Astrocyte (in vitro differentiated cells and primary cell): Measurements from ENCODE around the gene APCS.

ENCODE experiments used
- CTCF ChIP-seq: IDR thresholded peaks from 2 replicates; pipeline ENCODE4 v1.5.1; 2011; ENCODE audit warnings: low read depth, mild to moderate bottlenecking, inconsistent platforms, low read length, moderate library complexity; ENCODE audit not compliant: insufficient read depth
- EZH2 ChIP-seq: IDR thresholded peaks from 2 replicates; pipeline ENCODE4 v1.6.1; 2012; ENCODE audit warnings: mild to moderate bottlenecking, low read length, inconsistent platforms; ENCODE audit not compliant: insufficient read depth

DNA sequence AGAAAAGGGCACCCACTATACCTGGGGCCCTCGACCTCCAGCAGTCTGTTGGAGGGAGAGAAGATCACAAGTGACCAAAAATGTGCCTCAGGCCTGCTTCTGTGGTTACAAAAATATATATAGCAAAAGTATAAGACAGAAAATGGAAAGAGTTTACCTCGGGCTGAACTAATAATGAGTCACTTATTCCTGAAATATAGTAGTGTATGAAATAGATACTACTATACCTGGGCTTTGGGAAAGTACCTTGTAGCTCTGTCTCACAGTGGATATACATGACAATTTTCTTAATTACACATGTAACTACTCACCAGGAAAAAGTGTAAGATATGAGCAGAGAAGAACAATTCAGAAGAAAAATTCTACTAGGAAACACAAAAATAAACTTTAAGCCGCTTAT lies 7.3 kb upstream of the APCS start:
- TF ChIP-seq CTCF (no peak), EZH2 (no peak)
